Measurements from ENCODE around the gene STARD5. TPM values are rescaled to one million over a fixed set of nuclear protein-coding genes. Genes with fewer than 3 reads are reported as not detected.

Gene STARD5
- polyA plus RNA-seq, 2 of the 4 experiments (the other 2 are of a cell fraction): 2.1 to 2.8 TPM

DNA sequence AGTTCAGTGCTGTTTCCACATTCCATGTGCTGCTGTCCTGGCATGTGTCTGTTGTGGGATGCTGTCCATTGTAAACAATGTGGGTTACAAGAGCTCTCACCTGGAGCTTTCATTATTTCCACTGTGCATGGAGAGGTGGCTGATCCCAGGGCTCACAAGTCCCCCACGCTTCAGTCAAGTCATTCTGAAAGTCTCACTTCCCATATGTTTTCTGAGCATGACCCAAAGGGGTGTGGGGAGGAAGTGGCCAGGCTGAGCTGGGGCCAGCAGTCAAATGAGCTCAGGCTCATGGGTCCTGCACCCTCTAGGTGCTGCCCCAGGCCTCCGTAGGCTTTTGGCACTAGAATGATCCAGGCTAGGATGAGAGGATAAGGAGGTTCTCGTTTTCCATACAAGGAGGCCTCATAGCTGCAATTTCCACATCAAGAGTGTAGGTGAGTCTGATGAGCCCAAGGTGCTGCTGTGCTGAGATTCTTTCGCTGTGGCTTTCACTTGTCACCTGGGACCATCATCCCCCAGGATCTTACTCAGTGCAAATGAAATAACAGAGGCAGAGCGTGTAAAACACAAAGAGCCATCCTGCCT lies 22.0 kb downstream of the STARD5 start:
- CTCF ChIA-PET: interaction anchor here (0.6 to 5.3 kb wide), 12 partner anchors 9 to 108 kb away, joined by 3 to 24 read pairs (median 4); no protein-coding TSS in a partner anchor

DNA sequence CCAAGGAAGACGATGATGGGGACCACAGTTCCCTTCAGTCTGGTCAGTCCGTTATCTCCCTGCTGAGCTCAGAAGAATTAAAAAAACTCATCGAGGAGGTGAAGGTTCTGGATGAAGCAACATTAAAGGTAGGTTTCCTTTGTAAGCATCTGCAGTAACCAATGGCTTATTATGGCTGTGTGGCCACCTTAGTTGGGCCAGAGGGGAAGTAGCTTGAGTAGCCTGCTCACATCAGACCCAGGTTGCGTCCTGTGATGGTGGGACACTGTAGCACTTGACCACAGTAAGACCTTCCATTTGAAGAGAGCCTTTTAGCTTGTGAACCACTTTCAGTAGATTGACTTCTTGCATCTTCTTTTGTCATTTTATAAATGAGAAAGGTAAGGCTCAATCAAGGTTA lies 22.6 kb downstream of the STARD5 start:
- FAIRE-seq (no peak), DNase-seq (ENCODE audit: low read depth in 1 of 2, low spot score in 1 of 2) (no peak), ATAC-seq (no peak)
- H3K27ac ChIP-seq: no peak overlapping the region
- H3K9me3 ChIP-seq: no peaks in the 10 kb centered on the region
- no peak overlapping the region for H3K4me2 ChIP-seq
- ChIA-PET POLR2A (no interaction called here), CTCF (interaction anchor here (0.9 to 5.3 kb wide), 10 partner anchors 9 to 109 kb away, joined by 3 to 24 read pairs (median 5); no protein-coding TSS in a partner anchor)
- TF ChIP-seq, protein P1, sequence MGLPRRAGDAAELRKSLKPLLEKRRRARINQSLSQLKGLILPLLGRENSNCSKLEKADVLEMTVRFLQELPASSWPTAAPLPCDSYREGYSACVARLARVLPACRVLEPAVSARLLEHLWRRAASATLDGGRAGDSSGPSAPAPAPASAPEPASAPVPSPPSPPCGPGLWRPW (IDR thresholded peaks at IDR 0.05): no peak
- TF ChIP-seq HOXB13 (CRISPR knock-in tag; IDR thresholded peaks at IDR 0.05; ENCODE audit: low read depth) (no peak), SMC3 (IDR thresholded peaks at IDR 0.05) (no peak), RARB (CRISPR knock-in tag; IDR thresholded peaks at IDR 0.05) (no peak), EP300 (IDR thresholded peaks at IDR 0.05) (no peak), EHF (CRISPR knock-in tag; IDR thresholded peaks at IDR 0.05) (no peak), KDM5A (IDR thresholded peaks at IDR 0.05) (no peak), BHLHE40 (IDR thresholded peaks at IDR 0.05; ENCODE audit: low read depth, low read length) (no peak), HDAC2 (IDR thresholded peaks at IDR 0.05) (no peak), GATA3 (IDR thresholded peaks at IDR 0.05; ENCODE audit: borderline replicate concordance) (no peak), RFX5 (IDR thresholded peaks at IDR 0.05) (no peak), FOSL2 (IDR thresholded peaks at IDR 0.05) (no peak), FOSL2 (CRISPR knock-in tag; IDR thresholded peaks at IDR 0.05) (no peak), RCOR1 (IDR thresholded peaks at IDR 0.05; ENCODE audit: low read depth, low read length) (no peak), JUN (IDR thresholded peaks at IDR 0.05) (no peak), BCL3 (IDR thresholded peaks at IDR 0.05) (no peak), MAFK (IDR thresholded peaks at IDR 0.05; ENCODE audit: partially characterized antibody) (no peak), SREBF2 (IDR thresholded peaks at IDR 0.05) (no peak), NR3C1 (IDR thresholded peaks at IDR 0.05) (no peak)
- TF ChIP-seq, protein P2, sequence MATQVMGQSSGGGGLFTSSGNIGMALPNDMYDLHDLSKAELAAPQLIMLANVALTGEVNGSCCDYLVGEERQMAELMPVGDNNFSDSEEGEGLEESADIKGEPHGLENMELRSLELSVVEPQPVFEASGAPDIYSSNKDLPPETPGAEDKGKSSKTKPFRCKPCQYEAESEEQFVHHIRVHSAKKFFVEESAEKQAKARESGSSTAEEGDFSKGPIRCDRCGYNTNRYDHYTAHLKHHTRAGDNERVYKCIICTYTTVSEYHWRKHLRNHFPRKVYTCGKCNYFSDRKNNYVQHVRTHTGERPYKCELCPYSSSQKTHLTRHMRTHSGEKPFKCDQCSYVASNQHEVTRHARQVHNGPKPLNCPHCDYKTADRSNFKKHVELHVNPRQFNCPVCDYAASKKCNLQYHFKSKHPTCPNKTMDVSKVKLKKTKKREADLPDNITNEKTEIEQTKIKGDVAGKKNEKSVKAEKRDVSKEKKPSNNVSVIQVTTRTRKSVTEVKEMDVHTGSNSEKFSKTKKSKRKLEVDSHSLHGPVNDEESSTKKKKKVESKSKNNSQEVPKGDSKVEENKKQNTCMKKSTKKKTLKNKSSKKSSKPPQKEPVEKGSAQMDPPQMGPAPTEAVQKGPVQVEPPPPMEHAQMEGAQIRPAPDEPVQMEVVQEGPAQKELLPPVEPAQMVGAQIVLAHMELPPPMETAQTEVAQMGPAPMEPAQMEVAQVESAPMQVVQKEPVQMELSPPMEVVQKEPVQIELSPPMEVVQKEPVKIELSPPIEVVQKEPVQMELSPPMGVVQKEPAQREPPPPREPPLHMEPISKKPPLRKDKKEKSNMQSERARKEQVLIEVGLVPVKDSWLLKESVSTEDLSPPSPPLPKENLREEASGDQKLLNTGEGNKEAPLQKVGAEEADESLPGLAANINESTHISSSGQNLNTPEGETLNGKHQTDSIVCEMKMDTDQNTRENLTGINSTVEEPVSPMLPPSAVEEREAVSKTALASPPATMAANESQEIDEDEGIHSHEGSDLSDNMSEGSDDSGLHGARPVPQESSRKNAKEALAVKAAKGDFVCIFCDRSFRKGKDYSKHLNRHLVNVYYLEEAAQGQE (IDR thresholded peaks at IDR 0.05): no peak
- H3K4me1 ChIP-seq: peaks cover 16% of the 10 kb centered on the region
- H3K4me3 ChIP-seq: no peak overlapping the region
- WGBS (ENCODE audit: missing lambda C conversion rate): 24% methylated on average over 4 of the region's 4 CpGs

More for the DNA sequence above, 22.0 kb downstream of the STARD5 start:
- WGBS (ENCODE audit: missing lambda C conversion rate): 5% methylated on average over 5 of the region's 5 CpGs
- ATAC-seq: no peak
- TF ChIP-seq RAD21 (conservative IDR thresholded peaks at IDR 0.05 in 1 of 2, IDR thresholded peaks at IDR 0.05 in 1 of 2) (no peak), JUNB (IDR thresholded peaks at IDR 0.05) (no peak), HEYL (CRISPR knock-in tag; IDR thresholded peaks at IDR 0.05) (no peak), KDM1A (IDR thresholded peaks at IDR 0.05; ENCODE audit: low read depth) (no peak), PHF8 (IDR thresholded peaks at IDR 0.05; ENCODE audit: borderline replicate concordance, low read depth) (no peak)
- TF ChIP-seq, protein P3, sequence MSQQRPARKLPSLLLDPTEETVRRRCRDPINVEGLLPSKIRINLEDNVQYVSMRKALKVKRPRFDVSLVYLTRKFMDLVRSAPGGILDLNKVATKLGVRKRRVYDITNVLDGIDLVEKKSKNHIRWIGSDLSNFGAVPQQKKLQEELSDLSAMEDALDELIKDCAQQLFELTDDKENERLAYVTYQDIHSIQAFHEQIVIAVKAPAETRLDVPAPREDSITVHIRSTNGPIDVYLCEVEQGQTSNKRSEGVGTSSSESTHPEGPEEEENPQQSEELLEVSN (IDR thresholded peaks at IDR 0.05; ENCODE audit: borderline replicate concordance, low read depth): no peak
- POLR2A ChIA-PET: no interaction called here
- Histone ChIP-seq H3K9me3 (no peaks in the 10 kb centered on the region), H3K4me2 (no peak overlapping the region), H3K4me1 (peaks cover 13% of the 10 kb centered on the region), H3K27ac (no peak overlapping the region), H3K4me3 (no peak overlapping the region)
- no peak for DNase-seq (ENCODE audit: low read depth in 1 of 2, low spot score in 1 of 2)
- no peak for FAIRE-seq
